HUES64 (cell line): ENCODE measurements around the gene SLC38A1.
"Not testable (repeated sequence)": the region's sequence is repeated elsewhere in the genome, so short reads cannot be mapped to it uniquely, and the experiment has no call there.

Experiments
- H3K27ac ChIP-seq: 2 replicates; pipeline ENCODE4 v1.7.0; 2013; ENCODE audit warnings: low read depth, low read length, inconsistent platforms
- H3K27me3 ChIP-seq: 2 replicates; pipeline ENCODE4 v1.6.1; 2013; ENCODE audit warnings: mild to moderate bottlenecking, low read length; ENCODE audit not compliant: insufficient read depth
- H3K36me3 ChIP-seq: 2 replicates; pipeline ENCODE4 v1.6.1; 2013; ENCODE audit warnings: mild to moderate bottlenecking, low read length; ENCODE audit not compliant: insufficient read depth
- H3K4me1 ChIP-seq: 2 replicates; pipeline ENCODE4 v1.6.1; 2013; ENCODE audit warnings: mild to moderate bottlenecking, low read length, moderate library complexity; ENCODE audit not compliant: insufficient read depth
- H3K4me3 ChIP-seq: 2 replicates; pipeline ENCODE4 v1.5.1; 2013; ENCODE audit warnings: mild to moderate bottlenecking, low read length, moderate library complexity
- H3K9ac ChIP-seq: 2 replicates; pipeline ENCODE4 v1.6.1; 2013; ENCODE audit warnings: mild to moderate bottlenecking, low read depth, low read length
- H3K9me3 ChIP-seq: 2 replicates; pipeline ENCODE4 v1.6.1; 2013; ENCODE audit warnings: low read depth, low read length; ENCODE audit not compliant: insufficient read depth
- WGBS: fragments of 150-250, 120-280 bp; methylation state at CpG from one replicate; pipeline ENCODE4 v1.1.7; 2013; ENCODE audit warnings: missing lambda C conversion rate; 5-methylcytosine and 5-hydroxymethylcytosine counted together

Gene SLC38A1

DNA sequence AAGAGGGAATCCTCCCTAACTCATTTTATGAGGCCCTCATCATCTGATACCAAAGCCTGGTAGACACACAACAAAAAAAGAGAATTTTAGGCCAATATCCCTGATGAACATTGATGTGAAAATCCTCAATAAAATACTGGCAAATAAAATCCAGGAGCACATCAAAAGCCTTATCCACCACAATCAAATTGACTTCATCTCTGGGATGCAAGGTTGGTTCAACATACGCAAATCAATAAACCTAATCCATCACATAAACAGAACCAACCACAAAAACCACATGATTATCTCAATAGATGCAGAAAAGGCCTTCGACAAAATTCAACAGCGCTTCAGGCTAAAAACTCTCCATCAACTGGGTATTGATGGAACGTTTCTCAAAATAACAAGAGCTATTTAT, 18.9 kb downstream of the SLC38A1 start:
- not testable (repeated sequence) for H3K27ac ChIP-seq, H3K27me3 ChIP-seq, H3K9ac ChIP-seq, H3K4me3 ChIP-seq, H3K9me3 ChIP-seq, H3K4me1 ChIP-seq
- WGBS: 95% methylated on average over 4 of the region's 4 CpGs
- H3K36me3 ChIP-seq: peaks cover 48% of the 10 kb centered on the region

DNA sequence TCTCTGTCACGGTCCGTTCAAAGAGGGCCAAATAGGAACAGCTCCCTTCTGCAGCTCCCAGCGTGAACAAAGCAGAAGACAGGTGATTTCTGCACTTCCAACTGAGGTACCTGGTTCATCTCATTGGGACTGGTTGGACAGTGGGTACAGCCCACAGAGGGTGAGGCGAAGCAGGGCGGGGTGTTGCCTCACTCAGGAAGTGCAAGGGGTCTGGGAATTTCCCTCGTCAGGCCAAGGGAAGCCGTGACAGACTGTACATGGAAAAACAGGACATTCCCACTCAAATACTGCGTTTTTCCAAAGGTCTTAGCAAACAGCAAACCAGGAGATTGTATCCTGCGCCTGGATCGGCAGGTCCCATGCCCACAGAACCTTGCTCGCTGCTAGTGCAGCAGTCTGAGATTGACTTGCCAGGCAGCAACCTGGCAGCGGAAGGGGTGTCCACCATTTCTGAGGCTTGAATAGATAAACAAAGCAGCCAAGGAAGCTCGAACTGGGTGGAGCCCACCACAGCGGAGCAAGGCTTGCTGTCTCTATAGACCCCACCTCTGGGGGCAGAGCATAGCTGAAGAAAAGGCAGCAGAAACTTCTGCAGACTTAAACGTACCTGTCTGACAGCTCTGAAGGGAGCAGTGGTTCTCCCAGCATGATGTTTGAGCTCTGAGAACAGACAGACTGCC, 22.7 kb downstream of the SLC38A1 start:
- 94% methylated on average over 15 of the region's 15 CpGs for WGBS
- Histone ChIP-seq H3K9me3 (no peaks in the 10 kb centered on the region; the same call in 1 of the 2 replicates), H3K27ac (no peak overlapping the region), H3K9ac (no peak overlapping the region), H3K36me3 (peaks cover 53% of the 10 kb centered on the region), H3K4me3 (no peak overlapping the region), H3K4me1 (peaks cover 5% of the 10 kb centered on the region; the same call in 1 of the 2 replicates), H3K27me3 (no peaks in the 10 kb centered on the region)

- Histone ChIP-seq H3K4me3 (no peak overlapping the region), H3K9ac (no peak overlapping the region), H3K4me1 (peaks cover 5% of the 10 kb centered on the region; the same call in 1 of the 2 replicates), H3K27me3 (no peaks in the 10 kb centered on the region), H3K27ac (no peak overlapping the region), H3K36me3 (peaks cover 65% of the 10 kb centered on the region), H3K9me3 (no peaks in the 10 kb centered on the region; the same call in 1 of the 2 replicates)
These were observed 23.8 kb downstream of the SLC38A1 start for GRCh38 chr12:46244997-46245396.

- no peak overlapping the region for H3K27ac ChIP-seq
- no peak overlapping the region for H3K4me3 ChIP-seq
- no peaks in the 10 kb centered on the region for H3K27me3 ChIP-seq
- no peaks in the 10 kb centered on the region; the same call in 1 of the 2 replicates for H3K9me3 ChIP-seq
- H3K9ac ChIP-seq: no peak overlapping the region
- WGBS: 100% methylated on average over 1 of the region's 1 CpG
- peaks cover 5% of the 10 kb centered on the region; the same call in 1 of the 2 replicates for H3K4me1 ChIP-seq
- H3K36me3 ChIP-seq: peaks cover 71% of the 10 kb centered on the region
These were observed 24.4 kb downstream of the SLC38A1 start for GRCh38 chr12:46244273-46244915.

DNA sequence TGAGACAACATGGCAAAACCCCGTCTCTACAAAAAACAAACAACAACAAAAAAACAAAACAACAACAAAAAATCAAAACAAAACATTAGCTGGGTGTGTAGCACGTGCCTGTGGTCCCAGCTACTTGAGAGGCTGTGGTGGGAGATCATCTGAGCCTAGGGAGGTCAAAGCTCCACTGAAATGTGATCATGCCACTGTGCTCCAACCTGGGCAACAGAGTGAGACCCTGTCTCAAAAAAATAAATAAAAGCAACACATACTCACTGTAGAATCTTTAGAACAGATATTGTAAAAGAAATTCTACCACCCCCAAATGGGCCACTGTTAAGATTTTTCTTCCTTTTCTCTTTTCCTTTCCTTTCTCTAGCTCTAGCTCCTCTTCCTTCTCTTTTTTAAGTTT, 26.3 kb downstream of the SLC38A1 start:
- H3K36me3 ChIP-seq: peaks cover 89% of the 10 kb centered on the region
- H3K27ac ChIP-seq: no peak overlapping the region
- H3K27me3 ChIP-seq: no peaks in the 10 kb centered on the region
- no peaks in the 10 kb centered on the region; the same call in 1 of the 2 replicates for H3K9me3 ChIP-seq
- WGBS: 95% methylated on average over 2 of the region's 2 CpGs
- H3K9ac ChIP-seq: no peak overlapping the region
- H3K4me3 ChIP-seq: no peak overlapping the region
- H3K4me1 ChIP-seq: peaks cover 5% of the 10 kb centered on the region; the same call in 1 of the 2 replicates

DNA sequence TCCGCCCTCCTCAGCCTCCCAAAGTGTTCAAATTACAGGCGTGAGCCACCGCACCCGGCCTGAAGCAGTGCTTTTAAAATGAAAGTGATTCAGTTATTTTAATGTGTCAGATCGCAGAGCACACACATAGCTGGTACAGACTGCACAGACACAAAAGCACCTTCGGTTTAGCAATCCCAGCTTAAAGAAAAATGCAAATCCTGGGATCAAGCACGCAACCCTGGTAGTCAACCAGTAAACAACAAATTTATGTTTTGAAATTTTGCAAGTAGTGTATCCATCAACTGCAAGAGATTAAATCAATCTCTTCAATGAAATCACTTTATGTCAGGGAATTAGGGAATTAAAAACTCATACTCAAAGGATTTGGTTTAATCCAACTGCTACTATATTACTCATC, 28.4 kb downstream of the SLC38A1 start:
- no peak overlapping the region for H3K27ac ChIP-seq
- peaks cover 96% of the 10 kb centered on the region for H3K36me3 ChIP-seq
- H3K9me3 ChIP-seq: no peaks in the 10 kb centered on the region; the same call in 1 of the 2 replicates
- no peaks in the 10 kb centered on the region for H3K27me3 ChIP-seq
- peaks cover 5% of the 10 kb centered on the region; the same call in 1 of the 2 replicates for H3K4me1 ChIP-seq
- WGBS: 99% methylated on average over 7 of the region's 7 CpGs
- H3K4me3 ChIP-seq: no peak overlapping the region
- H3K9ac ChIP-seq: no peak overlapping the region

DNA sequence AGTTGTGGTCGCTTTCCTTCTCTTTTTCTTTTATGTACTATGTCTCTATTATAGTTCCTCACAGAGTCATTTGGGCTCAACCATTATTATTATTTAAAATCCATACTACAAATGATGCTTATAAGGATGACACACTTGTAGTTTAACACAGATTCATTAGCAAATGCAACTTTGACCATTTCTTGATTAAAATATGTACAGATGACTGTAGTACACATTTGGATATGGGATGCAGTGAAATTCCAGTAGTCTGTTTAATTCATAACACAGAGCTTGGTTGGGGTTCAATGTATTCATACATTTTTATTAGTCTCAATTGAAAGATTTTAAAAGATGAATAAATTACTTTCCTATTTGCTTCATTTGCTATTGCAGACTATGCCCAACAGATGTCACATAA, 30.0 kb downstream of the SLC38A1 start:
- no peak overlapping the region for H3K27ac ChIP-seq
- no peaks in the 10 kb centered on the region for H3K27me3 ChIP-seq
- H3K36me3 ChIP-seq: peaks cover 91% of the 10 kb centered on the region
- H3K4me1 ChIP-seq: no peaks in the 10 kb centered on the region
- H3K4me3 ChIP-seq: no peak overlapping the region
- H3K9ac ChIP-seq: no peak overlapping the region
- no peaks in the 10 kb centered on the region for H3K9me3 ChIP-seq
- 93% methylated on average over 1 of the region's 1 CpG for WGBS

DNA sequence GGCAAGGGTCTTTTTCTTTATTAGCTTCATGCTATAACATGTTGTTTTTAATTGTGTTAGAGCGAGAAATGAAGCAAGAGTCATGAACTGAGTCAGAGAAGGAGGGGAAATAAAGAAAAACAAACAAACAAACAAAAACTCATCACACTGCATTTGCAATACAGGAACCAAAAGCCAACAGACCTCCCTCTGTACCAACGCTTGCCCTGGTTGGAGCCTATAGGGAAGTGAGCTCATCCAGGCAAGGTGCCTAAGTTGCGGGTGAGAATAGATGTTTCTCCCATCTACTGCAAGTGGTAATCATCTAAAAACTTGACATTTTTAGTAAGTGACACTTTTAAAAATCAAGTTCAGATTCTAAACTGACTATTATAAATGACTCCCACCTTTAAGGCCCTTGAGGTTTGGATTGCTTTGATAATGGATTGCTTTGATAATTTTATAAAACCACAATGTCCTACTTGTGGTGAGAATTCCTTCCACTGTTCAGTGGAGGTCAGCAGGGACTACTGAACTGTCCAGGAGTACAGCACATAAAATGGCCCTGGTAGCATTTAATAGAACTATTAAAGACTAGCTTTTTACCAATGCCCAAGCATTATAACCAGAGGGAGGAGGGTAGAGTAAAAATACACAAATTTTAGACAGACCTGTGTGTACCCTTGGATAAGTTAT, 31.3 kb downstream of the SLC38A1 start:
- H3K27me3 ChIP-seq: no peaks in the 10 kb centered on the region
- H3K4me1 ChIP-seq: no peaks in the 10 kb centered on the region
- H3K9me3 ChIP-seq: no peaks in the 10 kb centered on the region
- no peak overlapping the region for H3K4me3 ChIP-seq
- 100% methylated on average over 2 of the region's 3 CpGs for WGBS
- peaks cover 90% of the 10 kb centered on the region for H3K36me3 ChIP-seq
- no peak overlapping the region for H3K27ac ChIP-seq
- no peak overlapping the region for H3K9ac ChIP-seq

- no peak overlapping the region for H3K9ac ChIP-seq
- 100% methylated on average over 1 of the region's 1 CpG for WGBS
- H3K4me1 ChIP-seq: no peaks in the 10 kb centered on the region
- peaks cover 88% of the 10 kb centered on the region for H3K36me3 ChIP-seq
- H3K27ac ChIP-seq: no peak overlapping the region
- no peaks in the 10 kb centered on the region for H3K9me3 ChIP-seq
- H3K4me3 ChIP-seq: no peak overlapping the region
- H3K27me3 ChIP-seq: no peaks in the 10 kb centered on the region
These were observed 34.8 kb downstream of the SLC38A1 start for GRCh38 chr12:46234000-46234399.

- Histone ChIP-seq H3K36me3 (peaks cover 88% of the 10 kb centered on the region), H3K4me1 (no peaks in the 10 kb centered on the region), H3K27ac (no peak overlapping the region), H3K9ac (no peak overlapping the region), H3K27me3 (no peaks in the 10 kb centered on the region), H3K4me3 (no peak overlapping the region), H3K9me3 (no peaks in the 10 kb centered on the region)
- 92% methylated on average over 2 of the region's 2 CpGs for WGBS
These were observed 35.4 kb downstream of the SLC38A1 start for GRCh38 chr12:46233423-46233822.

GRCh38 chr12:46230983-46231382, 37.9 kb downstream of the SLC38A1 start:
- Histone ChIP-seq H3K4me1 (no peaks in the 10 kb centered on the region), H3K27me3 (no peaks in the 10 kb centered on the region), H3K27ac (no peak overlapping the region), H3K4me3 (no peak overlapping the region), H3K36me3 (peaks cover 86% of the 10 kb centered on the region), H3K9me3 (no peaks in the 10 kb centered on the region), H3K9ac (no peak overlapping the region)
- WGBS: 90% methylated on average over 3 of the region's 5 CpGs
